K562 (cell line): ENCODE measurements around the gene TOM1L1. TPM values are rescaled to one million over a fixed set of nuclear protein-coding genes. Genes with fewer than 3 reads are reported as not detected.
A peak's percentile ranks its signal among the peaks of the same experiment; 100 is the strongest.

ENCODE experiments used
- BCL6 ChIP-seq: fragments of 250-450 bp; sonication (Bioruptor Pico); IDR thresholded peaks from 2 replicates; pipeline ENCODE4 v1.4.0; 2020
- BMI1 ChIP-seq: fragments of 150-350 bp; IDR thresholded peaks from 2 replicates; pipeline ENCODE4 v1.6.1; 2014; ENCODE audit warnings: low read length
- ELK3 ChIP-seq: fragments of 450-650 bp; formaldehyde crosslinking; IDR thresholded peaks from 2 replicates; pipeline ENCODE4 v1.4.0; 2020; ENCODE audit warnings: mild to moderate bottlenecking
- KDM2B ChIP-seq: fragments of 250-450 bp; sonication (Bioruptor Pico); IDR thresholded peaks from 2 replicates; pipeline ENCODE4 v1.8.0; 2021; ENCODE audit warnings: mild to moderate bottlenecking, moderate library complexity
- MTF1 ChIP-seq: fragments of 250-450 bp; sonication (Bioruptor Pico); IDR thresholded peaks from 2 replicates; pipeline ENCODE4 v1.9.0; 2021; ENCODE audit warnings: moderate library complexity, mild to moderate bottlenecking, inconsistent platforms, borderline replicate concordance
- POLR2A ChIP-seq: fragments of 450-650 bp; conservative IDR thresholded peaks from 2 replicates; pipeline ENCODE4 v1.6.1; 2016
- POLR3G ChIP-seq: IDR thresholded peaks from 2 replicates; pipeline ENCODE4 v1.6.1; 2011; ENCODE audit not compliant: insufficient read length, insufficient replicate concordance; ENCODE audit errors: extremely low read depth
- RBM22 ChIP-seq: fragments of 200-400 bp; formaldehyde crosslinking; IDR thresholded peaks from 2 replicates; pipeline ENCODE4 v1.6.1; 2018; ENCODE audit warnings: low read length, low read depth; ENCODE audit not compliant: poor library complexity, severe bottlenecking
- SIN3B ChIP-seq: fragments of 450-650 bp; IDR thresholded peaks from 2 replicates; pipeline ENCODE4 v1.6.1; 2017; ENCODE audit warnings: low read depth, mild to moderate bottlenecking, moderate library complexity
- SPI1 ChIP-seq: IDR thresholded peaks from 2 replicates; pipeline ENCODE4 v1.6.1; 2011; ENCODE audit warnings: low read depth, low read length, control low read depth, borderline replicate concordance
- TAF9B ChIP-seq: fragments of 450-650 bp; IDR thresholded peaks from 2 replicates; pipeline ENCODE4 v1.6.1; 2018; ENCODE audit warnings: mild to moderate bottlenecking; ENCODE audit not compliant: partially characterized antibody
- XRCC3 ChIP-seq: fragments of 450-650 bp; IDR thresholded peaks from 2 replicates; pipeline ENCODE4 v1.6.1; 2017; ENCODE audit warnings: mild to moderate bottlenecking, moderate library complexity
- ZBTB33 ChIP-seq: sonication (generic); formaldehyde crosslinking; IDR thresholded peaks from 2 replicates; pipeline ENCODE4 v1.8.1; 2023; ENCODE audit warnings: mild to moderate bottlenecking, missing genetic modification reagents
- ZNF518B ChIP-seq: fragments of 250-450 bp; sonication (Bioruptor Pico); IDR thresholded peaks from 2 replicates; pipeline ENCODE4 v1.5.0; 2021; ENCODE audit warnings: mild to moderate bottlenecking, moderate library complexity
- ZNF699 ChIP-seq: fragments of 250-450 bp; sonication (Bioruptor Pico); IDR thresholded peaks from 2 replicates; pipeline ENCODE4 v1.8.0; 2021; ENCODE audit warnings: mild to moderate bottlenecking, moderate library complexity; ENCODE audit not compliant: insufficient replicate concordance
- polyA plus RNA-seq, 8 experiments: library from polyadenylated mRNA; depleted of rRNA in 4 of 8; stranded (reverse) in 5 of 8; unstranded in 3 of 8; fragments of >200 nt; fragmentation: Nextera tagmentation in 2 of 8; fragmentation: Illumina TruSeq in 1 of 8; extraction: Ambion mirVana in 2 of 8; extraction: Trizol in 1 of 8; gene quantifications; 2 replicates each; pipeline versions ENCODE4 v1.2.1 to v1.2.3, GENCODE V29; 2011 to 2014; ENCODE audit warnings: inconsistent platforms in 1 of 8, missing spikeins in 1 of 8
- total RNA-seq, 7 experiments: library from RNA; depleted of rRNA in 6 of 7; stranded (reverse); fragments of >200 nt in 6 of 7; fragmentation: Illumina TruSeq in 2 of 7; extraction: Trizol in 2 of 7; gene quantifications; 2 replicates each; pipeline versions ENCODE4 v1.2.1 to v1.2.3, GENCODE V29; 2011 to 2021; ENCODE audit warnings: low replicate concordance in 1 of 7
- TF ChIP-seq, protein P1 (sequence below): fragments of 250-450 bp; sonication (Bioruptor Pico); IDR thresholded peaks from 2 replicates; pipeline ENCODE4 v1.8.0; 2022; ENCODE audit warnings: inconsistent platforms, mild to moderate bottlenecking, moderate library complexity, borderline replicate concordance
- TF ChIP-seq, protein P2 (sequence below): sonication (generic); formaldehyde crosslinking; IDR thresholded peaks from 2 replicates; pipeline ENCODE4 v1.8.0; 2022; ENCODE audit warnings: missing genetic modification reagents, mild to moderate bottlenecking, borderline replicate concordance

Gene TOM1L1
- total and polyA plus RNA-seq, 9 of the 15 experiments (the other 6 are each of a cell fraction or from before 2014, with no cell fraction given) = 21.3 to 74.3 (median 31.0) TPM

DNA sequence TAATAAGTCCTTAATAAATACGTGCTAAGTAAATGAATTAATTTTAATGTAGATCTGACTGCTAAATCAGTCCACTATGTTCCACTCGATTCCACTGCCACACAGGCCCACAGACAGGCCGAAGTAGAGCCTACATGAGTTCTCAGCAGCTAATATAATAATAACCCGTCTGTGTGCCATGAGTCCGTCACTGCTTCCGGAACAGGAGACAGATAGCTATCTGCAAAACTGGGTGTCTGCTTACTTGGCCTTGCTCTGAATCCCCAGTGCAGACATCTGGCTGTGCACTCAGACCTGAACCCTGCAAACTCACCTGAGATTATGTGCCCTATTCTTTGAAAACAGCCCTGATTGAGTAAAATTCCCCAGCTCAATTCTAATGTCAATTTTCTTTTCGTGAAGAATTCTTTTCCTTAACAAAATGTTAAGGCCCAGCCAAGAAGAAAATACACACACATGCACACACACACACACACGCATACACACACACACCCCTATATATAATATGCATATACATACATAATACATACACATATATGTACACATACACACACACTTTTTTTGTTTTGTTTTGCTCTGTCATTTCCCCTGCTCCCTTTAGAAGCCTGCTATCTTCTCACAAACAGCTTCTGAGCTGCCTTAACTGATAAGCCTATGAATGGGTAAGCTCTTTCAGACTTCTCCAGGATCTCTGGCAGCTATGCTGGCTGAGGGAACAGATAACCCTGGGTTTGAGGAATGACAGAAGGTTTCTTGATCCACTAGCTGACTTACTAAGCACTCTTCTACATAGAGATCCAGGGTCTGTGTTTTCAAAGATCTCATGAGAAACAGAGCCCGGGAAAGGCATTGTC, 39.8 kb upstream of the TOM1L1 start (continued):
- TF ChIP-seq ZNF699 (no peak), RBM22 (no peak), BCL6 (CRISPR knock-in tag) (no peak), KDM2B (CRISPR knock-in tag) (no peak), POLR3G (no peak), MTF1 (CRISPR knock-in tag) (no peak), ZNF518B (CRISPR knock-in tag) (no peak), SIN3B (no peak), XRCC3 (no peak), POLR2A (no peak), BMI1 (no peak), ELK3 (CRISPR knock-in tag) (no peak), SPI1 (no peak), TAF9B (peak; percentile 51), ZBTB33 (CRISPR knock-in tag) (no peak)
- TF ChIP-seq, protein P1, sequence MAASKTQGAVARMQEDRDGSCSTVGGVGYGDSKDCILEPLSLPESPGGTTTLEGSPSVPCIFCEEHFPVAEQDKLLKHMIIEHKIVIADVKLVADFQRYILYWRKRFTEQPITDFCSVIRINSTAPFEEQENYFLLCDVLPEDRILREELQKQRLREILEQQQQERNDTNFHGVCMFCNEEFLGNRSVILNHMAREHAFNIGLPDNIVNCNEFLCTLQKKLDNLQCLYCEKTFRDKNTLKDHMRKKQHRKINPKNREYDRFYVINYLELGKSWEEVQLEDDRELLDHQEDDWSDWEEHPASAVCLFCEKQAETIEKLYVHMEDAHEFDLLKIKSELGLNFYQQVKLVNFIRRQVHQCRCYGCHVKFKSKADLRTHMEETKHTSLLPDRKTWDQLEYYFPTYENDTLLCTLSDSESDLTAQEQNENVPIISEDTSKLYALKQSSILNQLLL (CRISPR knock-in tag) = no peak
- TF ChIP-seq, protein P2, sequence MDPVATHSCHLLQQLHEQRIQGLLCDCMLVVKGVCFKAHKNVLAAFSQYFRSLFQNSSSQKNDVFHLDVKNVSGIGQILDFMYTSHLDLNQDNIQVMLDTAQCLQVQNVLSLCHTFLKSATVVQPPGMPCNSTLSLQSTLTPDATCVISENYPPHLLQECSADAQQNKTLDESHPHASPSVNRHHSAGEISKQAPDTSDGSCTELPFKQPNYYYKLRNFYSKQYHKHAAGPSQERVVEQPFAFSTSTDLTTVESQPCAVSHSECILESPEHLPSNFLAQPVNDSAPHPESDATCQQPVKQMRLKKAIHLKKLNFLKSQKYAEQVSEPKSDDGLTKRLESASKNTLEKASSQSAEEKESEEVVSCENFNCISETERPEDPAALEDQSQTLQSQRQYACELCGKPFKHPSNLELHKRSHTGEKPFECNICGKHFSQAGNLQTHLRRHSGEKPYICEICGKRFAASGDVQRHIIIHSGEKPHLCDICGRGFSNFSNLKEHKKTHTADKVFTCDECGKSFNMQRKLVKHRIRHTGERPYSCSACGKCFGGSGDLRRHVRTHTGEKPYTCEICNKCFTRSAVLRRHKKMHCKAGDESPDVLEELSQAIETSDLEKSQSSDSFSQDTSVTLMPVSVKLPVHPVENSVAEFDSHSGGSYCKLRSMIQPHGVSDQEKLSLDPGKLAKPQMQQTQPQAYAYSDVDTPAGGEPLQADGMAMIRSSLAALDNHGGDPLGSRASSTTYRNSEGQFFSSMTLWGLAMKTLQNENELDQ (CRISPR knock-in tag) = no peak
